ENCODE data around the gene ANKS1A. TPM values are rescaled to one million over a fixed set of nuclear protein-coding genes. Genes with fewer than 3 reads are reported as not detected.

ANKS1A gene
- polyA plus RNA-seq, 5 donors: 20.2 to 27.5 (median 25.0) TPM

- DNase-seq: no peak
Measured at GRCh38 chr6:35036828-35037663, 148.0 kb downstream of the ANKS1A start.

GRCh38 chr6:35037664-35038038 lies 148.6 kb downstream of the ANKS1A start:
- DNase-seq: no peak

GRCh38 chr6:35038076-35038475 lies 149.0 kb downstream of the ANKS1A start:
- no peak for DNase-seq

- no peak for DNase-seq
Measured at GRCh38 chr6:35040398-35040797, 151.3 kb downstream of the ANKS1A start.

- DNase-seq: no peak
Measured at GRCh38 chr6:35041086-35041861, 152.2 kb downstream of the ANKS1A start.

- no peak for DNase-seq
Measured at GRCh38 chr6:35042031-35042815, 153.2 kb downstream of the ANKS1A start.

- DNase-seq: no peak
Measured at GRCh38 chr6:35043381-35044130, 154.5 kb downstream of the ANKS1A start.

- no peak for DNase-seq
Measured at GRCh38 chr6:35044145-35044745, 155.2 kb downstream of the ANKS1A start.

GRCh38 chr6:35044761-35045421 lies 155.8 kb downstream of the ANKS1A start:
- no peak for DNase-seq

- DNase-seq: no peak
Measured at GRCh38 chr6:35046103-35046502, 157.0 kb downstream of the ANKS1A start.

- DNase-seq: no peak
Measured at GRCh38 chr6:35046862-35047261, 157.8 kb downstream of the ANKS1A start.

- peak; percentile 54 to 63 for DNase-seq
Measured at GRCh38 chr6:35047265-35048011, 158.4 kb downstream of the ANKS1A start.

- no peak for DNase-seq
Measured at GRCh38 chr6:35048031-35048613, 159.1 kb downstream of the ANKS1A start.

GRCh38 chr6:35048631-35049083 lies 159.6 kb downstream of the ANKS1A start:
- peak in 1 of 2 donors; percentile 53 for DNase-seq

- no peak for DNase-seq
Measured at GRCh38 chr6:35049156-35049735, 160.2 kb downstream of the ANKS1A start.

GRCh38 chr6:35049900-35050756 lies 161.1 kb downstream of the ANKS1A start:
- DNase-seq: peak; percentile 71 to 73

- no peak for DNase-seq
Measured at GRCh38 chr6:35050757-35051330, 161.8 kb downstream of the ANKS1A start.
